HG02571 (cell line): ENCODE measurements around the gene DYNLT5.
"Not testable (repeated sequence)": the region's sequence is repeated elsewhere in the genome, so short reads cannot be mapped to it uniquely, and the experiment has no call there.

Experiments
- ATAC-seq: cut with Tn5 transposase; IDR thresholded peaks from one replicate; pipeline ENCODE4 v1.9.1; 2021; ENCODE audit warnings: mild to moderate bottlenecking, moderate library complexity; ENCODE audit not compliant: unreplicated experiment

The DYNLT5 gene

DNA sequence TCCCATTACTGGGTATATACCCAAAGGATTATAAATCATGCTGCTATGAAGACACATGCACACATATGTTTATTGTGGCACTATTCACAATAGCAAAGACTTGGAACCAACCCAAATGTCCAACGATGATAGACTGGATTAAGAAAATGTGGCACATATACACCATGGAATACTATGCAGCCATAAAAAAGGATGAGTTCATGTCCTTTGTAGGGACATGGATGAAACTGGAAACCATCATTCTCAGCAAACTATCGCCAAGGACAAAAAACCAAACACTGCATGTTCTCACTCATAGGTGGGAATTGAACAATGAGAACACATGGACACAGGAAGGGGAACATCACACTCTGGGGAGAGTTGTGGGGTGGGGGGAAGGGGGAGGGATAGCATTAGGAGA lies 33.5 kb downstream of the DYNLT5 start:
- ATAC-seq = not testable (repeated sequence)

DNA sequence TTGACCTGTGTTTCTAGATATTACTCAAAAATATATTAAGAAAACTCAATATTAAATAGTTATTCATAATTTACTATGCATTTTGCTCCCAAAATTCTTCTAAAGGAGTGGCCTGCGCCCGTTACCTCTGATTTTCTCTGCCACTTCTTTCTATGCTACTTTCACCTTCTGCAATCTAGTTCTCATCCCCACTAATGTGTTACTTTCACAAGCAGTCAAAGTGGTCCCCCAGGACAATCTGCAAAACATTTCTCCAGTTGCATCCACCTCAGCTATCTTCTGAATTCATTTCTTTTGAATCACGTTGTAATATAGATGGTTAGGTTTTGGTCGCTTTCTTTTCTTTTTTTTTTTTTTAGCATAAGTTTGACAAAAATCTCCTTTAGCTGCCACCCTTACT lies 35.4 kb downstream of the DYNLT5 start:
- no peak for ATAC-seq

DNA sequence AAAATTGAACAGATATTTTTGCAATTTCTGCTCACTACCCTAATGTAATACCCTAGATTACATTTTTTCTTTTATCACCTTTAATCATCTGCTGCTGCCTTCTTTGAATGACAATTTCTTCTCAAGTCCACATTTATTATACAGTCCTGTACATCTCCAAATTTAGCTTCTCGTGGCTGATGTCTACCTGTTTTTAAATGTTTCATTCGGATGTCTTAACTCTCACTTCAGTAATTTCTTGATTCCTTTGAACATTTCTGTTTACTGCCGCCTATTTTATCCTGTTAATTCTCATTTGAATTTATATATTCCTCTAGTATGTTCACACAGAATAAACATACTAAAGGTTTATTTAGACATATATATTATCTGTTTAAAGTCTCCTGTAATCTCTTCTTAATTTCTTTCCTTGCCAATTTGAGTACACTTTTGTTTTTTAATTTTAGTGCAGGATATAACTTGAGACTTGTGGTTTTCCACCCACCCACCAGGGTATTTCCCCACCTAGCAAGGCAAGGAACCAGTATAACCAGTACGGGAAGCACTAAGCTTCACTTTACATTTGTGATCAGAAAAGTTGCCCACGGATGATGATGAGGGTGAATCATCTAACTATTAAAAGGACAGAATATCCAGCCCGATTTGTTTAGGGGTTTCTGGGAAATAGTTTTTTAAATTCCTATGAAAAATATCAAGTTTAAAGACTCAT lies 36.1 kb downstream of the DYNLT5 start:
- no peak for ATAC-seq

DNA sequence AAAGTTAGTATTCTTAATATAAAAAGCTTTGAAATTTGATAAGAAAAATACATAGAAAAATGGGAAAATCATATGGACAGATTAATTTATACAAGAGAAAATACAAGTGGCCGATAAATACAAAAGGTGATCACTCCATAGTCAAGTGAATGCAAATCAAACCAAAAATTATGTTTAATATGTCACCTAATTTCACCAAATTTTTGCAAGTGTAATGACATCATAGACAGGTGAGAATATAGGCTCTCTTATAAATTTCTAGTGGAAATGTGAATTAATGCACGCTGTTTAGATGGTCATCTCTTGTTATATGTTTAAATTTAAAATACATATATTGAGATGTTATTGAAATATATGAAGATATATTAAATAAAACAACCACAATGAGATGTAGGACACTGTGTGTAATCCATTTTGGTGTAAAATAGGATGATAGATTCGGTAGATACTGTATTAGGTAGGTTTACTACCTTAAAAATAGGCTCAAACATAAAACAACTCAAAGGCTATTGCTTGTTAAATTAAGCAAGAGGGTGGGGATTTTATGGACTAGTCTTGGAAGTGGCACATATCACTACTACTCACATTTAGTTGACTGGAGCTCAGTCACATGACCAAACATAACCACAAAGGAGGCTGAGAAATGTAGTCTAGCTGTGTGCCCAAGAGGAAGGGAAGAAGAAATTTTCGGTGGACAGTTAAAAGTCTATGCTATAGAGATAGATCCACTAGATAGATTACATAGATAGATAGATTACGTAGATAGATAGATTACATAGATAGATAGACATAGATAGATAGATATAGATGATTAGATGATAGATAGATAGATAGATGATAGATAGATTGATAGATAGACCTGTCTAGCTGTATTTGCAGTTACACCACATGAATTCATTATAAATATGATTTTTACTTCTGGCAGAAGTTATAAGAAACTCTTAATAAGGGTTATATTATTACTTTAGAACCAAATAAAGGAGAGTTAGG lies 39.7 kb downstream of the DYNLT5 start:
- ATAC-seq = no peak

DNA sequence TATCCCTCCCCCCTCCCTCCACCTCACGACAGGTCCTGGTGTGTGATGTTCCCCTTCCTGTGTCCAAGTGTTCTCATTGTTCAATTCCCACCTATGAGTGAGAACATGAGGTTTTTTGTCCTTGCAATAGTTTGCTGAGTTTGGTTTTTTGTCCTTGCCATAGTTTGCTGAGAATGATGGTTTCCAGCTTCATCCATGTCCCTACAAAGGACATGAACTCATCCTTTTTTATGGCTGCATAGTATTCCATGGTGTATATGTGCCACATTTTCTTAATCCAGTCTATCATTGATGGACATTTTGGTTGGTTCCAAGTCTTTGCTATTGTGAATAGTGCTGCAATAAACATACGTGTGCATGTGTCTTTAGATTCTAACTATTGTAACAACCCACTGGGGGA lies 43.6 kb downstream of the DYNLT5 start:
- ATAC-seq = not testable (repeated sequence)

DNA sequence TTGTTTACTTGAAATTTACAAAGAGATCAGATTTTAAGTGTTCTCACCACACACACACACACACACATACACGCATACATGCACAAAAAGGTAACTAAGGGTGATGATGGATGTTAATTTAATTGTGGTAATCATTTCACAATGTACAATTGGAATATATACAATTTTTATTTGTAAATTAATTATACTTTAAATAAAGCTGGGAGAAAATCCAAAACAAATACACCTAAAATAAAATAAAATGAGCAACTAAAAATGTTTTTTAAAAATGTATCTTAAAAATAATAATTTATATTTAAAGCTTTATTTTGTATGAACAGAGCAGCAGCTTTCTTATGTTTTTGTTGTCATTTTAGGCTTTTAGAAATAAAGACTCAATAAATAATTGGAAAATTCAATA lies 57.0 kb downstream of the DYNLT5 start:
- ATAC-seq = no peak

DNA sequence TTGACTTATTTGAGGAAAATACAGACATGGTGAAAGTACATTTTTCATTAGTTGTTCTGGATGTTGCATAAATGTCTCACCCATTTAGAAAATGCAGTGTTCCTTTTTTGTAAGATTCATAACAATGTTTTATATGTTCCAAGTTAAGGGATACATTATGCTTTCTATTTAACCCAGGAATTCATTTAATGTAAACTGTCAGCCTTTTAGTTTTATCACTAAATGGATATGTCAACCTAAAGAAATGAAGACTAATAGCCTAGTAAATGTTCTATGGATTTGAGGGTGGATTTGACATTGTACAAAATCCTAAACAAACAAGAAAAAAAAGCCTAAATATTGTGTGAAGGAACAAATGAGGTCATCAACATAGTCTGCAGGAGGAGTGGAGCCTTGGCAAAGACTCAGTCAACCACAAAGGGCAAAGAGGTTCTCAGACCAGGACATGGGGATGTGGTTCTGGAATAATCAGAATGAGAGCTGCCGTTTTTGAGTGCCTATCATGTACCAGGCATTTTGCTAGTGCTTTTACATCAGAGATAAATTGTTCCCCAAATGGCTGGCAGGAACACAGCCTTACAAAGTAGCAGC lies 57.6 kb downstream of the DYNLT5 start:
- no peak for ATAC-seq

DNA sequence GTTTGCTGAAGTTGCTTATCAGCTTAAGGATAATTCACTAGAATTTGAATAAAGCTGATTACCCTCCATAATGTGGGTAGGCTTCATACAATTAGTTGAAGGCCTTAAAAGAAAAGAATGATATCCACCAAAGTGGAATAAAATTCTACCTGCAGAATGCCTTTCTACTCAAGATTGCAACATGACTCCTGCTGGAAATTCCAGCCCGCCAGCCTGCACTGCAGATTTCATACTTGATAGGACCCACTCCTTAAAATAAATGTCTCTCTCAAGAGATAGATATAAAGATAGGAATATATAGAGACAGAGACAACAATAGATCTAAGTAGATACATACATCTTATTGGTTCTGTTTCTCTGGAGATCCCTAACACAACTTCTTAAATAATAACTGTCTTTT lies 72.5 kb downstream of the DYNLT5 start:
- no peak for ATAC-seq
